ENCODE measurements around the gene DGAT2L6.
"Not testable (repeated sequence)": the region's sequence is repeated elsewhere in the genome, so short reads cannot be mapped to it uniquely, and the experiment has no call there.

Gene DGAT2L6

DNA sequence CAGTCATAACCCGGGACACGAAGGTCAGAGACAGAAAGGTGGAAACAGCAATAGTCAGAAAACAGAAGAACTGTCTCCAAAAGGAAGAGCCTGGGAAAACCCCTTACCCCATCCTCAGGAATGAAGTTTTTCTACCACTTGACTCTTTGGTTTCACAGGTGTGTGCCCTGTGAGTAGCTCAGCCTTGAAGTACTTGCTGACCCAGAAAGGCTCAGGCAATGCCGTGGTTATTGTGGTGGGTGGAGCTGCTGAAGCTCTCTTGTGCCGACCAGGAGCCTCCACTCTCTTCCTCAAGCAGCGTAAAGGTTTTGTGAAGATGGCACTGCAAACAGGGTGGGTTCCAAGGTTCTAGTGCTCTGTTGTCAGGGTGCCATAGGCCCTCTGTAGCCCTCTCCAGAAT lies 24.4 kb downstream of the DGAT2L6 start:
- DNase-seq, result no peak

DNA sequence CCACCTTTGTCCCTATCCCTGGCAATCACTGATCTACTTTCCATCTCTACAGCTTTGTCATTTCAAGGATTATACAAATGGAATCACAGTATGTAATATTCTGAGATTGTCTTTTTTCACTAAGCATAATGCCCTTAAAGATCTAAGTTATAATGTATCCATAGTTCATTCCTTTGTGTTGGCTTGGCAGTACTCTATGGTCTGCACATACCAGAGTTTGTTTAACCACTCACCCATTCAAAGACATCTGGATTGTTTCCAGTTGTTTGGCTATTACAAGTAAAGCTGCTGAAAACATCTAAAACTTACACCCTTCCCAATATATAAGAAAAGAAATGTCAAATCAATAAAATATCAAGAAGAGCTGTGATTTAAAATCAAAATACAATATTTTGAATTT lies 31.2 kb downstream of the DGAT2L6 start:
- no peak for DNase-seq

DNA sequence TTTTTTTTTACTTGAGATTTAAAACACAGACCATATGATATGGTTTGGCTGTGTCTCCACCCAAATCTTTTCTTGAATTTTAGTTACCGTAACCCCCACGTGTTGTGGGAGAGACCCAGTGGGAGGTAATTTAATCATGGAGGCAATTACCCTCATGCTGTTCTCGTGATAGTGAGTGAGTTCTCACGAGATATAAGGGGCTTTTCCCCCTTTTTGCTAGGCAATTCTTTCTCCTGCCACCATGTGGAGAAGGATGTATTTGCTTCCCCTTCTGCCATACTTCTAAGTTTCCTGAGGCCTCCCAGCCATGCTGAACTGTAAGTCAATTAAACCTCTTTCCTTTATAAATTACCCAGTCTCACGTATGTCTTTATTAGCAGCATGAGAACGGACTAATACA lies 32.3 kb downstream of the DGAT2L6 start:
- DNase-seq, result not testable (repeated sequence)

DNA sequence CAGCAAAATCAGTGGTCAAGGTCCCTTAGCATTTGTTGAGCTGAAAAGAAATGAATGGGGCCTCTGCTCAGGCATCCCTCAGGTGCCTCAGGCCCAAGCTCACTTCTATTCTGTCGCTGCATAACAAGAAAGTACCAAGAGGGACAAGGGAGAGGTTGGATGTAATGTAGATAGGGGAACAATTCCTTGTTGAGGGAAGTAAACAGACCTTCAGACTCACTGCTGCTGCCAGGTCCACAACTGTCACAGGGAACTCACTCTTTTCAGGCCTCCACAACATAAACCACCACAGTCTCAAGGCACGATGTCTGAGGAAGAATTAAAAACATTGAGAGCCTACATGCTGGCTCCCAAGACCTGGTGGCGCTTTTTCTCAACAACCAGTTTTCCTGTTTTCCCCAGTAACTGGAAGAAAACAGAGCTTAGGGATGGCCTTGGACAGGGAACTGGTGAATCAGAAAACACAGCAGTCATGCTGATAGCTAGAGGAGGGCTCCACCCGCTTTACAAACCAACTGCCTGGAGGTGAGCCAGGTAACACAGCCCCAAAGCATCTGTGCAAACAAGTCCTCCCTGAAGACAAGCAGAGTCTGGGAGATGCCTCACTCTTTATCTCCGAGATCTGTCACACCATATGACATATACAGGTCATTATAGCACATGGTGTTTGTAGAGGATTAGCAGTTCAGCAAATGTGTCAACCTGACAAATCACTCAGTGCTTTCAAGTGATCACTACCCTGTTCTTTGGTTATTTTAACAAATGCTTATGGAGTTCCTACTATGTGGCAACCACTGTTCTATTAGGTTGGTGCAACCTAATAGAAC lies 42.9 kb downstream of the DGAT2L6 start:
- no peak for DNase-seq

DNA sequence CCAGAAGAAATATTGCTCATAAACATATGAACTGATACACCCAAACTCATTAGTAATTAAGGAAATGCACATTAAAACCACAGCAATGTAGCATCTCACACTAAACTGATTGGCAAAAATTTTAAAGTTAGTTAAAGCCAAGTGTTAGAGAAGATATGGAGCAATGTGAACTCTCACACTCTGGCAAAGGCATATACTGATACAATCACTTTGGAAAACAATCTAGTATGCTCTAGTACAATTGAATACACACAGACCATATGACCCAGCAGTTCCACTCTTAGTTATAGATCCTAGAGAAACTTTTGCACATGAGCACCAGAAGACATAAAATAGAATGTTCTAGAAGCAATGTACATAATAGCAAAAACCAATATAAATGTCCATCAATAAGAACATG lies 48.8 kb downstream of the DGAT2L6 start:
- no peak for DNase-seq

DNA sequence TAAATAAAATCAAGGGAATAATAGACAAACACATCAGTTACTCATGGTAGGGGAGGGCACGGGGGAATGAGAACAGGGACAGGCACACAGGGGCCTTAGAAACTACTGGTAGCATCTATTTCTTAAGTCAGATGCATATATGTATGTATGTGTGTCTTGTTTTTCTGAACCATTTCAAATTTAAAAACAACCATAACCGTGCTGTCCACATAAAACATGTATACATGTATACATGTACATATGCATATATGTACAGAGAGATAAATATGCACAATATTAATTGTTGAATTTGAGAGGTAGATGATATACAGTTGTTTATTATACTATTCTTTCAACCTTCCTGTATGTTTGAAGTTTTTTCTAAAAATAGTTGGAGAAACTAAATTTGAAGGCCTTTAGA lies 49.4 kb downstream of the DGAT2L6 start:
- no peak for DNase-seq

DNA sequence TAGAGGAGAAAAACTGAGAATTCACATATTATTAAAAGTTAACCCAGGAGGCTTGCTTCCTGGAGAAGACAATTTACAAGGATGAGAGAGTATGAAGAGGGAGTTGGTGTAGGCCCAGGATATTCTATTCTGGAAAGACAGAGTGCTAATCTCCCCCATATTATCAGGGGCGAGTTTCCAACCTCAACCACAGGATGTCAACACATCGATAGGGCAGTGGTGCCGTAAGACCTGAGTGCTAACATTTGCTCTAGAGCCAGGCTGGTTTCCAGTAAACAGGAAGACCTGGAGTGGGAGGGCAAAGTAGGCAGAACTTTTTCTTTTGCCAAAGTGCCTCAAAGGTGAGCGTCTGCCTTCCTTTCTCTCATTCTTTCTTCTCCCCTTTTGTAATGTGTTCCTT lies 54.4 kb downstream of the DGAT2L6 start:
- DNase-seq, result no peak

DNA sequence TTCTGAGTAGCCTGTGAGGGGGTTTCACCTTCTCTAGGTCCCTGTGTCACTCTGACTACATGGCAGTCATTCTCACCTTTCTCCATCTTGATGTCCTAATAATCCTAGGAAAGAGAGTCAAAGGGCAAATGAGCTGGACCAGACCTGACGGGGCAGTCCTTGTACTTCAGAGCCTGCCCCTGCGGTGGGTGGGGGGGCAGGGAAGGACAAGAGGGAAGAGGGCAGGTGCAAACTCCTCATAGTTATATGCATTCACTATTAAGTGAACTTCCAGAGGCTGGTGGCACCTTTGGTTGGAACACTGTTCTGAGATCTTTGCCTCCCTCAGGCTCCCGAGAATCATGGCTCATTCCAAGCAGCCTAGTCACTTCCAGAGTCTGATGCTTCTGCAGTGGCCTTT lies 57.1 kb downstream of the DGAT2L6 start, which contains the start of gene AWAT1:
Gene AWAT1, plus strand, starts transcription at position 301 of the 400 bp plus-strand sequence. Its CDS starts 41 bp downstream, at position 342.
- DNase-seq, result no peak

DNA sequence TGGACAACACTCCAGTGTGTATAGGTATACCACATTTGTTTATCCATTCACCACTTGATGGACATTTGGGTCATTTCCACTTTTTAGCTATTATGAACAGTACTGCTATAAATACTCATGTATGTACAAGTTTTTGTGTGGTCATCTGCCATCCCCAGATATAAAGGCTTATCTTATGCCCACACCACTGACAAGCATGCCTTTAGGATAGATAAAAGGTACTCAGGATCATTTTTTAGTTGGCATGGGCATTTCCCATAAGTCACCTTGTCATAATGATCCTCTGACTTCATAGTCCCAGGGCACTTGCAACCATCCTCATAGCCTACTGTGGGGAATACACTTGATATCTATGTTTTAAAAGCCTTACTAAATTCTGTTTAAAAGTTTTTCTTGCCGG lies 63.5 kb downstream of the DGAT2L6 start:
- DNase-seq, result no peak

DNA sequence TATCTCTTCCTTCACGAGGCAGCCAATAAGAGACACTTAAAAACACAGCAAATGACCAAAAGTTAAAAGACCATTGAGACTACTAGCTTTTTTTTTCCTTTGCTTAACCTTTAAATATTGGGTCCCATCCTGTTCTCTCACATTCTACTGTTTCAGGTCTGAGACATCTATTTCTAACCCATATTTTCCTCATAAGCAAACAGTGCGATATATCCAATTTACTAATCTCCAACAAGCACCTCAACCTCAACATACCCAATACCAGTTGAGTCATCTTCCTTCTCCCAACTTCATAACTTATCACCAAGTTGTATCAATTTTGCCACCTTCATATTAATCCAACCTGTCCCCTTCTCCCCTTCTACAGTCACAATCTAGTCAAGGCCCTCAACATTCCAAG lies 64.2 kb downstream of the DGAT2L6 start:
- no peak for DNase-seq

DNA sequence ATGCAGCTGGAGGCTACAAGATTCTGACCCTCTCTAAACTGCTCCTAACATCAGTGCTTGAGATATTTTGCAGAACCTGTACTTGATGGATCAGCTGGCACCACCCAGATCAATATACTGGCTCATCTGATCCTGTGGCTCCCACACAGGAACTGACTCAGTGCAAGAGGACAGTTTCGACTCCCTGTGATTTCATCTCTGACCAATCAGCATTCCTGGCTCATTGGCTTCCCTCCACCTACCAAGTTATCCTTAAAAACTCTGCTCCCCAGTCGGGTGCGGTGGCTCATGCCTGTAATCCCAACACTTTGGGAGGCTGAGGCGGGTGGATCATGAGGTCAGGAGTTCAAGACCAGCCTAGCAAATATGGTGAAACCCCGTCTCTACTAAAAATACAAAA lies 66.3 kb downstream of the DGAT2L6 start:
- DNase-seq, result not testable (repeated sequence)

DNA sequence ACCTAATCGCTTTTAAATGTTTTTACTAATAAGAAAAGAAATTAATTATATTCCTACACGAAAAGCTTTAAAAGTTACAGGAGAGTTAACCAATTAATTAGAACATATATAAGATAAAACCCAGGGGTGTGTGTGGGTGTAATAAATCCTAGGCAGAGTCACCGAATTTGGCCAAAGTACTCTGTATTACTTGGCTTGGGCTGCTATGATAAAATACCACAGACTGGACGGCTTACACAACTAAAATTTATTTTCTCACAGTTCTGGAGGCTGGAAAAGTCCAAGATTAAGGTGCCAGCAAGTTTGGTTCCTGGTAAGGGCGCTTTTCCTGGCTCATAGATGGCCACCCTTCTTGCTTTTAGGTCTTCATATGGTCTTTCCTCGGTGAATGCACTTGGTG lies 67.6 kb downstream of the DGAT2L6 start:
- no peak for DNase-seq

DNA sequence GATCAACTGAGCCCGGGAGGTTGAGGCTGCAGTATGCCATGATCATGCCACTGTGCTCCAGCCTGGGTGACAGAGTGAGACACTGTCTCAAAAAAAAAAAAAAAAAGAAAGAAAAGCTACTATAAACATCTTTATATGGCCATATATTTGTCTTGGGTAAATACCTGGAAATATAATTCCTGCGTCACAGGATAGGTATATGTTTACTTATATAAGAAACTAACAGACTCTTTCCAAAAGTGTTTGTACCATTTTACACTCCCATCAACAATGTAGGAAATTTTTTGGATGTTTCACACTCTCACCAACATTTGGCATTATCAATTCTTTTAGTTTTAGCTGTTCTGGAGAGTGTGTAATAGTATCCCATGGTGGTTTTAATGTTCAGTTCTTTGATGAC lies 70.0 kb downstream of the DGAT2L6 start:
- DNase-seq, result no peak

DNA sequence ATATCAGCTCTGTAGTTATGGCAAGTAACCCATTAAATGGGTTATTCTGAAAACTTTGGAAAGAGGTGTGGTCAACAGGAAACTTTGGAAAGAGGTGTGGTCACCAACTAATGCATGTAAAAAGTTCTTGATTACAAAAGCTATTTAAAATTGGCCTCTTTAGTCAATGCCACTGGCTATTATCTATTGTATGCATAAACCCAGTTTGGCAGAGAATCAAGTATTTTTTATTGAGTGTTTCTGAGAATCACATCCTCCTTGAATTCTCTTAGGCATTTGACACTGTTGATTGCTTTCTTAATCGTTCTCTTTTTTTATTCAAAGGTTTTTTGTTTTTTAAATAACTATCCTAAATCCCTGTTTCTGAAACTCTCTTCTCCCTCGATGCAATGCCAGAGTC lies 75.2 kb downstream of the DGAT2L6 start:
- no peak for DNase-seq

DNA sequence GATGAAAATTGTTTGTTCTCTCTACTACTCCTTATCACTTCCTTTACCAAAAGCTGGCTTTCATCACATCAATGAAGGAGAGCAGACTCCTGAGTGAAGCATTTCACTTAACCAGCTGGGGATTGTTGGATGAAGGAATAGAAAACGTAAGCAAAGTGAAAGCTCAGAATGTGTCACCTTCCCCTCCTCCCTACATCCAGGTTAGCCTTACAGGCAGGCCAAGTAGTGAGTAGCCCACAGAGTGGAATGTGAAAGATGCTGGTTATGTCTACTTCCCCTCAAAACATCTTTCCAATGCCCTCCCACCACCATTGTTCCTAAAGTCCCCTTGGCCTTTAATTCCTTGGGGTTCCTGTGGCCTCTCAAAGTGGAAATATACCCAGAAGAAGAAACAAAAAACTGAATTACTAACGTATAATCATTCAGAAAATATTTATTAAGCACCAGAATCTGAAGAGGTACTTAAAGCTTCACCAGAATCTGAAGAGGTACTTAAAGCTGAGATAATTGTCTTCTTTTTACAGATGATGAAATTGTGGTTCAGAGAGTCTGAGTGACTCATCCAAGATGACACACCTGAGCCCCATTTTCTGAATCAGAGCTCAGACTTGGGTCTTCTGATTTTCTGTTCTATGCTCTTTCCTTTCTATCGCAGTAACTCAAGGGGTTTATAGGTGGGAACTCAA lies 76.2 kb downstream of the DGAT2L6 start:
- DNase-seq, result peak; percentile 1

DNA sequence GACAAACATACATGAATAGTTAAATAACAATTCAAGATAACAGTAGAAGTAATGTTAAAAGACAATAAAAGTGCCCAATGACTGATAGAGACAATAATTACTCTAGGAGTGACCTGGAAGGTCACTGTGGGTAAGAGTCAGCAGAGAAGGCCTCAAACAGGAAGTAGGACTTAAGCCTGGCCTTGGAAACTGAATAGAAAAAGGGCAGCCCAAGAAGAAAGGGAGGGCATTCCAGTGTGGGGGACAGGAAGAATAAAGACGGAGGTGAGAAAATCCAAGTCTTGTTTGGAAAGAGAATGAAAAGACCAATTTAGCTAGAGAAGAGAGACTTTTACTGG lies 76.7 kb downstream of the DGAT2L6 start:
- DNase-seq, result no peak

DNA sequence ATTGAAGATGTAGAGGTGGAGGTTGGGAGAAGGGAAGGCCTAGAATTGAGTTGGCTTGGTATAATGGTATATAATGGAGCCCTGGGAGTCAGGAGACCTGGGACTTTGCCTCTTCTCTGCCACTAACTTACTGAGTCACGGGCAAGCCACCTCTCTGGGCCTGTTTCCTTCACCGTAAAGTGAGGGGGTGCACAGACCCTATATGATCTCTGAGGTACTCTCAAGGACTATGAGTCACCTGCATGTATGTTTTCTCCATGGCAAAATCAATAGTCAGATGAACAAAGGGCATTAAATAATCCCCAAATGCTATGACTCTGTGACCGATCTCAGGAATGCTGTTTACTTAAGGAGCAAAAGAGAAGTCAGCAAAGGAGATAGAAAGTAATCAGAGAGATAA lies 77.6 kb downstream of the DGAT2L6 start:
- no peak for DNase-seq

Measured in fibroblast of skin of right quadriceps (primary cell).